ENCODE measurements around the gene ADAMTS17. TPM values are rescaled to one million over a fixed set of nuclear protein-coding genes. Genes with fewer than 3 reads are reported as not detected.

The ADAMTS17 gene
- total RNA-seq, 1 donor from 2014 or later, result 2.1 TPM

GRCh38 chr15:100204771-100205170 lies 137.0 kb downstream of the ADAMTS17 start:
- intact Hi-C loops (cut with micrococcal nuclease), result no loop called here

GRCh38 chr15:100204211-100204610 lies 137.6 kb downstream of the ADAMTS17 start:
- intact Hi-C loops (cut with micrococcal nuclease), result no loop called here

- intact Hi-C loops (cut with micrococcal nuclease), result no loop called here
Measured at GRCh38 chr15:100202309-100202960, 139.3 kb downstream of the ADAMTS17 start.

GRCh38 chr15:100201376-100202280 lies 140.1 kb downstream of the ADAMTS17 start:
- intact Hi-C loops (cut with micrococcal nuclease), result no loop called here

- intact Hi-C loops (cut with micrococcal nuclease), result no loop called here
Measured at GRCh38 chr15:100200287-100200880, 141.4 kb downstream of the ADAMTS17 start.

- intact Hi-C loops (cut with micrococcal nuclease), result no loop called here
Measured at GRCh38 chr15:100199711-100200286, 142.0 kb downstream of the ADAMTS17 start.

GRCh38 chr15:100198442-100198841 lies 143.3 kb downstream of the ADAMTS17 start:
- intact Hi-C loops (cut with micrococcal nuclease), result no loop called here

GRCh38 chr15:100196326-100197058 lies 145.3 kb downstream of the ADAMTS17 start:
- intact Hi-C loops (cut with micrococcal nuclease), result no loop called here

- intact Hi-C loops (cut with micrococcal nuclease), result no loop called here
Measured at GRCh38 chr15:100194996-100195395, 146.8 kb downstream of the ADAMTS17 start.

GRCh38 chr15:100193277-100193860 lies 148.4 kb downstream of the ADAMTS17 start:
- intact Hi-C loops (cut with micrococcal nuclease), result no loop called here

- intact Hi-C loops (cut with micrococcal nuclease), result no loop called here
Measured at GRCh38 chr15:100192097-100193080, 149.4 kb downstream of the ADAMTS17 start.

GRCh38 chr15:100191161-100191560 lies 150.6 kb downstream of the ADAMTS17 start:
- intact Hi-C loops (cut with micrococcal nuclease), result no loop called here

- intact Hi-C loops (cut with micrococcal nuclease), result no loop called here
Measured at GRCh38 chr15:100190675-100191074, 151.1 kb downstream of the ADAMTS17 start.

GRCh38 chr15:100189849-100190248 lies 151.9 kb downstream of the ADAMTS17 start:
- intact Hi-C loops (cut with micrococcal nuclease), result no loop called here

- intact Hi-C loops (cut with micrococcal nuclease), result no loop called here
Measured at GRCh38 chr15:100189319-100189718, 152.5 kb downstream of the ADAMTS17 start.

GRCh38 chr15:100187677-100188076 lies 154.1 kb downstream of the ADAMTS17 start:
- intact Hi-C loops (cut with micrococcal nuclease), result no loop called here

- intact Hi-C loops (cut with micrococcal nuclease), result no loop called here
Measured at GRCh38 chr15:100186960-100187359, 154.8 kb downstream of the ADAMTS17 start.

- intact Hi-C loops (cut with micrococcal nuclease), result no loop called here
Measured at GRCh38 chr15:100186366-100186765, 155.4 kb downstream of the ADAMTS17 start.

- intact Hi-C loops (cut with micrococcal nuclease), result no loop called here
Measured at GRCh38 chr15:100183921-100184495, 157.8 kb downstream of the ADAMTS17 start.
